ENCODE data around the gene FBLN1.
"Not testable (repeated sequence)": the region's sequence is repeated elsewhere in the genome, so short reads cannot be mapped to it uniquely, and the experiment has no call there.

Gene FBLN1

GRCh38 chr22:45549762-45550378 is 47.2 kb downstream of the FBLN1 start:
- no peak for ATAC-seq

GRCh38 chr22:45550416-45550815 is 47.7 kb downstream of the FBLN1 start:
- ATAC-seq: no peak

- no peak for ATAC-seq
These were observed 48.2 kb downstream of the FBLN1 start for GRCh38 chr22:45550891-45551290.

GRCh38 chr22:45551310-45552016 is 48.8 kb downstream of the FBLN1 start:
- ATAC-seq: no peak

- ATAC-seq: no peak
These were observed 49.3 kb downstream of the FBLN1 start for GRCh38 chr22:45552017-45552411.

GRCh38 chr22:45552580-45553350 is 50.1 kb downstream of the FBLN1 start:
- ATAC-seq: no peak

- ATAC-seq: no peak
These were observed 50.8 kb downstream of the FBLN1 start for GRCh38 chr22:45553351-45554039.

- no peak for ATAC-seq
These were observed 51.3 kb downstream of the FBLN1 start for GRCh38 chr22:45554040-45554406.

- no peak for ATAC-seq
These were observed 52.2 kb downstream of the FBLN1 start for GRCh38 chr22:45554861-45555260.

GRCh38 chr22:45557926-45558325 is 55.2 kb downstream of the FBLN1 start:
- ATAC-seq: not testable (repeated sequence)

GRCh38 chr22:45560092-45560491 is 57.4 kb downstream of the FBLN1 start:
- ATAC-seq: not testable (repeated sequence)

GRCh38 chr22:45560761-45561160 is 58.1 kb downstream of the FBLN1 start:
- not testable (repeated sequence) for ATAC-seq

GRCh38 chr22:45562102-45562501 is 59.4 kb downstream of the FBLN1 start:
- no peak for ATAC-seq

GRCh38 chr22:45562537-45563361 is 60.1 kb downstream of the FBLN1 start:
- ATAC-seq: no peak

GRCh38 chr22:45563362-45564040 is 60.8 kb downstream of the FBLN1 start:
- ATAC-seq: no peak

- ATAC-seq: no peak
These were observed 61.8 kb downstream of the FBLN1 start for GRCh38 chr22:45564349-45565030.

- no peak for ATAC-seq
These were observed 62.5 kb downstream of the FBLN1 start for GRCh38 chr22:45565171-45565570.

GRCh38 chr22:45565973-45566372 is 63.3 kb downstream of the FBLN1 start:
- ATAC-seq: no peak

- ATAC-seq: no peak
These were observed 65.5 kb downstream of the FBLN1 start for GRCh38 chr22:45568213-45568612.

- ATAC-seq: no peak
These were observed 68.4 kb downstream of the FBLN1 start for GRCh38 chr22:45571089-45571488.

GRCh38 chr22:45572444-45572843 is 69.8 kb downstream of the FBLN1 start:
- ATAC-seq: no peak

Data from activated CD4-positive, CD25-positive, alpha-beta regulatory T cell treated with anti-CD3 and anti-CD28 coated beads, Interleukin-2, amount 50 U/mL, for 24 hours (primary cell).